ENCODE results near the gene ADGRL3. TPM values are rescaled to one million over a fixed set of nuclear protein-coding genes. Genes with fewer than 3 reads are reported as not detected.

Gene ADGRL3
- total RNA-seq, 2 experiments from 2014 or later, result not detected

- intact Hi-C loops (cut with micrococcal nuclease), result no loop called here
- H3K27ac Mint-ChIP-seq, result no peak overlapping the region
- H3K27me3 Mint-ChIP-seq, result no peaks in the 10 kb centered on the region
These were observed 853.8 kb downstream of the ADGRL3 start for GRCh38 chr4:62053974-62054373.

GRCh38 chr4:62057031-62057430 is 856.9 kb downstream of the ADGRL3 start:
- TF ChIP-seq CTCF (IDR thresholded peaks at IDR 0.05), result no peak
- Mint-ChIP-seq H3K27ac (no peak overlapping the region), H3K27me3 (no peaks in the 10 kb centered on the region), H3K4me3 (no peak overlapping the region), H3K4me1 (ENCODE audit: low read depth) (no peaks in the 10 kb centered on the region), H3K9me3 (peaks cover 8% of the 10 kb centered on the region), H3K36me3 (ENCODE audit: low read depth) (no peaks in the 10 kb centered on the region)
- CTCF ChIA-PET, result no interaction called here
- ATAC-seq, result no peak
- intact Hi-C loops (cut with micrococcal nuclease), result no loop called here
- POLR2A ChIA-PET, result no interaction called here
- DNase-seq, result no peak

More at GRCh38 chr4:62053974-62054373, 853.8 kb downstream of the ADGRL3 start:
- no peak overlapping the region for H3K4me3 Mint-ChIP-seq
- ChIA-PET POLR2A (no interaction called here), CTCF (no interaction called here)
- no peak for TF ChIP-seq CTCF (IDR thresholded peaks at IDR 0.05)
- no peaks in the 10 kb centered on the region for H3K4me1 Mint-ChIP-seq (ENCODE audit: low read depth)
- no peaks in the 10 kb centered on the region for H3K36me3 Mint-ChIP-seq (ENCODE audit: low read depth)
- no peak for ATAC-seq
- DNase-seq, result no peak
- H3K9me3 Mint-ChIP-seq, result peaks cover 7% of the 10 kb centered on the region

GRCh38 chr4:62058571-62058970 is 858.4 kb downstream of the ADGRL3 start:
- H3K36me3 Mint-ChIP-seq (ENCODE audit: low read depth), result no peaks in the 10 kb centered on the region
- no peak overlapping the region for H3K4me3 Mint-ChIP-seq
- H3K4me1 Mint-ChIP-seq (ENCODE audit: low read depth), result no peaks in the 10 kb centered on the region
- ChIA-PET CTCF (no interaction called here), POLR2A (no interaction called here)
- ATAC-seq (no peak), DNase-seq (no peak)
- no peaks in the 10 kb centered on the region for H3K27me3 Mint-ChIP-seq
- H3K27ac Mint-ChIP-seq, result no peak overlapping the region
- no peak for TF ChIP-seq CTCF (IDR thresholded peaks at IDR 0.05)
- H3K9me3 Mint-ChIP-seq, result peaks cover 10% of the 10 kb centered on the region
- intact Hi-C loops (cut with micrococcal nuclease), result no loop called here

- no peak for TF ChIP-seq CTCF (IDR thresholded peaks at IDR 0.05)
- H3K27ac Mint-ChIP-seq, result no peak overlapping the region
- DNase-seq (no peak), ATAC-seq (no peak)
- H3K4me3 Mint-ChIP-seq, result no peak overlapping the region
- no peaks in the 10 kb centered on the region for H3K4me1 Mint-ChIP-seq (ENCODE audit: low read depth)
- peaks cover 6% of the 10 kb centered on the region for H3K9me3 Mint-ChIP-seq
- H3K36me3 Mint-ChIP-seq (ENCODE audit: low read depth), result no peaks in the 10 kb centered on the region
- ChIA-PET CTCF (no interaction called here), POLR2A (no interaction called here)
- no peaks in the 10 kb centered on the region for H3K27me3 Mint-ChIP-seq
- intact Hi-C loops (cut with micrococcal nuclease), result no loop called here
These were observed 870.2 kb downstream of the ADGRL3 start for GRCh38 chr4:62070291-62070852.

GRCh38 chr4:62075089-62075488 is 875.0 kb downstream of the ADGRL3 start:
- no peaks in the 10 kb centered on the region for H3K27me3 Mint-ChIP-seq
- intact Hi-C loops (cut with micrococcal nuclease), result no loop called here
- no peak overlapping the region for H3K27ac Mint-ChIP-seq
- no peak for ATAC-seq
- TF ChIP-seq CTCF (IDR thresholded peaks at IDR 0.05), result no peak
- no peak for DNase-seq
- H3K36me3 Mint-ChIP-seq (ENCODE audit: low read depth), result no peaks in the 10 kb centered on the region
- H3K4me1 Mint-ChIP-seq (ENCODE audit: low read depth), result no peaks in the 10 kb centered on the region
- H3K9me3 Mint-ChIP-seq, result peaks cover 5% of the 10 kb centered on the region
- ChIA-PET CTCF (no interaction called here), POLR2A (no interaction called here)
- no peak overlapping the region for H3K4me3 Mint-ChIP-seq
